Neural crest cell (in vitro differentiated cells): Measurements from ENCODE around the gene PEX19. TPM values are rescaled to one million over a fixed set of nuclear protein-coding genes. Genes with fewer than 3 reads are reported as not detected.

Source experiments
- DNase-seq: peaks from one replicate; pipeline ENCODE4 v3.0.0; 2021; ENCODE audit warnings: low read depth, mixed read lengths, low spot score
- H3K27ac Mint-ChIP-seq: one replicate; pipeline ENCODE4 v1.8.0; 2021; ENCODE audit warnings: mild to moderate bottlenecking, mixed read lengths; ENCODE audit not compliant: unreplicated experiment
- H3K27me3 Mint-ChIP-seq: 2 replicates; pipeline ENCODE4 v1.8.0; 2021; ENCODE audit warnings: low read depth, mild to moderate bottlenecking, mixed read lengths
- H3K36me3 Mint-ChIP-seq: 2 replicates; pipeline ENCODE4 v1.8.0; 2021; ENCODE audit warnings: low read depth, mild to moderate bottlenecking, mixed read lengths
- H3K4me1 Mint-ChIP-seq: 2 replicates; pipeline ENCODE4 v1.8.0; 2021; ENCODE audit warnings: mixed read lengths
- H3K4me3 Mint-ChIP-seq: one replicate; pipeline ENCODE4 v1.8.0; 2021; ENCODE audit warnings: mild to moderate bottlenecking, mixed read lengths
- H3K9me3 Mint-ChIP-seq: 2 replicates; pipeline ENCODE4 v1.8.0; 2021; ENCODE audit warnings: mixed read lengths
- total RNA-seq: library from RNA; stranded (reverse); gene quantifications from 2 replicates; pipeline ENCODE4 v1.2.1, GENCODE V29; 2021
- TF ChIP-seq, protein P1 (sequence below): fragments of 200-600 bp; sonication (generic); conservative IDR thresholded peaks from 2 replicates; pipeline ENCODE4 v1.5.0; 2021; ENCODE audit warnings: antibody characterized with exemption, mild to moderate bottlenecking

The PEX19 gene
- total RNA-seq, 1 donor from 2014 or later: 85.5 TPM

DNA sequence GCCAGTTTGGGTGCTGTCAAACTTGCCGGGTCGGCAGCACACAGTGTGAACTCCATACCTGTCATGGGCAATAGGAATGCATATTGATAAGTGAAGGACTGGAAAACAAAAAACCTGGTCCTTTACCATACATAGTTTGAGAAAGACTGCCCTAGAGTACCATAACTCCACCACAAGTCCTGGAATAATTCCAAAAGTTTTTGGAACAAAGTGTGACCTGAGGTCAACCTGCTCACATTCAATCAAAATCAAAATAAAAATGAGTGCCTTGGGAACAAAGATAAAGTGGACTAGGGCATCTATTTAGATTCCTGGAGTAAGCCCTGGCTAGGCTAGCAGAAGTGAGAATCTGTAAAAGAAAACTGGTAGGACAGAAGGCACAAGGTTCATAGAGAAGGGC is 7.6 kb downstream of the PEX19 start:
- no peak for DNase-seq
- Mint-ChIP-seq H3K36me3 (peaks cover 5% of the 10 kb centered on the region), H3K27ac (no peak overlapping the region), H3K9me3 (no peaks in the 10 kb centered on the region), H3K27me3 (no peaks in the 10 kb centered on the region), H3K4me3 (no peak overlapping the region), H3K4me1 (no peaks in the 10 kb centered on the region)
- TF ChIP-seq, protein P1, sequence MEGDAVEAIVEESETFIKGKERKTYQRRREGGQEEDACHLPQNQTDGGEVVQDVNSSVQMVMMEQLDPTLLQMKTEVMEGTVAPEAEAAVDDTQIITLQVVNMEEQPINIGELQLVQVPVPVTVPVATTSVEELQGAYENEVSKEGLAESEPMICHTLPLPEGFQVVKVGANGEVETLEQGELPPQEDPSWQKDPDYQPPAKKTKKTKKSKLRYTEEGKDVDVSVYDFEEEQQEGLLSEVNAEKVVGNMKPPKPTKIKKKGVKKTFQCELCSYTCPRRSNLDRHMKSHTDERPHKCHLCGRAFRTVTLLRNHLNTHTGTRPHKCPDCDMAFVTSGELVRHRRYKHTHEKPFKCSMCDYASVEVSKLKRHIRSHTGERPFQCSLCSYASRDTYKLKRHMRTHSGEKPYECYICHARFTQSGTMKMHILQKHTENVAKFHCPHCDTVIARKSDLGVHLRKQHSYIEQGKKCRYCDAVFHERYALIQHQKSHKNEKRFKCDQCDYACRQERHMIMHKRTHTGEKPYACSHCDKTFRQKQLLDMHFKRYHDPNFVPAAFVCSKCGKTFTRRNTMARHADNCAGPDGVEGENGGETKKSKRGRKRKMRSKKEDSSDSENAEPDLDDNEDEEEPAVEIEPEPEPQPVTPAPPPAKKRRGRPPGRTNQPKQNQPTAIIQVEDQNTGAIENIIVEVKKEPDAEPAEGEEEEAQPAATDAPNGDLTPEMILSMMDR: no peak

DNA sequence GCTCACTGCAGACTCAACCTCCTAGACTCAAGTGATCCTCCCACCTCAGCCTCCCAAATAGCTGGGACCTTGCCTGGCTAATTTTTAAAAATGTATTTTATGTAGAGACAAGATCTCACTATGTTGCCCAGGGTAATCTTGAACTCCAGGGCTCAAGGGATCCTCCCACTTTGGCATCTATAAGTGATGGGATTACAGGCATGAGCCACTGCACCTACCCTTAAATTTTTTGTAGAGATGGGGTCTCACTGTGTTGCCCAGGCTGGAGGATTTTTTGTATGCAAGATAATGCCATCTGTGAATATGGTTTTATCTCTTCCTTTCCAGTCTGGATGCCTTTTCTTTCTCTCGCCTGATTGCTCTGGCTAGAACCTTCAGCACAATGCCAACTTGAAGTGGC is 13.9 kb downstream of the PEX19 start:
- TF ChIP-seq, protein P1: no peak
- Mint-ChIP-seq H3K9me3 (no peaks in the 10 kb centered on the region), H3K27me3 (peaks cover 19% of the 10 kb centered on the region), H3K27ac (no peak overlapping the region), H3K36me3 (no peaks in the 10 kb centered on the region), H3K4me3 (no peak overlapping the region), H3K4me1 (no peaks in the 10 kb centered on the region)
- no peak for DNase-seq

DNA sequence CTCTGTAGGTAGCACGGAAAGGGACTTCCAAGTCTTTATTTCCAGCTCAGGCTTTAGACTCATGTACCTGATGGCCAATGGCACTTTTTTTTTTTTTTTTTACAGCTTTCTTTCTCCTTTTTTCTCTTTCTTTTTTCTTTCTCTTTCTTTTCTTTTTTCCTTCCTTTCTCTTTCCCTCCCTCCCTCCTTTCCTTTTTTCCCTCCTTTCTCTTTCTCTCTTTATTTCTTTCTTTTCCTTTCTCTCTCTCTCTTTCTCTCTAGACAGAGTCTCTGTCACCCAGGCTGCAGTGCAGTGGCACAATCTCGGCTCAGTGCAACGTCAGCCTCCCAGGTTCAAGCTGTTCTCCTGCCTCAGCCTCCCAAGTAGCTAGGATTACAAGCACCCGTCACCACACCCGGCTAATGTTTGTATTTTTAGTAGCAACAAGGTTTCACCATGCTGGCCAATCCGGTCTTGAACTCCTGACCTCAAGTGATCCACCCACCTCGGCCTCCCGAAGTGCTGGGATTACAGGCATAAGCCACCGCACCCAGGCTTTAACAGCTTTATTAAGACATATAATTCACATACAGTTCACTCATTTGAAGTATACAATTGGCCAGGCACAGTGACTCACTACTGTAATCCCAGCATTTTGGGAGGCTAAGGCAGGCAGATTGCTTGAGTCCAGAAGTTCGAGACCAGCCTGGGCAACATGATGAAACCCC is 17.5 kb downstream of the PEX19 start:
- no peaks in the 10 kb centered on the region for H3K36me3 Mint-ChIP-seq
- TF ChIP-seq, protein P1: no peak
- H3K4me3 Mint-ChIP-seq: peak overlapping the region; percentile 31
- H3K9me3 Mint-ChIP-seq: no peaks in the 10 kb centered on the region
- DNase-seq: no peak
- H3K4me1 Mint-ChIP-seq: peaks cover 6% of the 10 kb centered on the region
- no peak overlapping the region for H3K27ac Mint-ChIP-seq
- peaks cover 33% of the 10 kb centered on the region for H3K27me3 Mint-ChIP-seq

DNA sequence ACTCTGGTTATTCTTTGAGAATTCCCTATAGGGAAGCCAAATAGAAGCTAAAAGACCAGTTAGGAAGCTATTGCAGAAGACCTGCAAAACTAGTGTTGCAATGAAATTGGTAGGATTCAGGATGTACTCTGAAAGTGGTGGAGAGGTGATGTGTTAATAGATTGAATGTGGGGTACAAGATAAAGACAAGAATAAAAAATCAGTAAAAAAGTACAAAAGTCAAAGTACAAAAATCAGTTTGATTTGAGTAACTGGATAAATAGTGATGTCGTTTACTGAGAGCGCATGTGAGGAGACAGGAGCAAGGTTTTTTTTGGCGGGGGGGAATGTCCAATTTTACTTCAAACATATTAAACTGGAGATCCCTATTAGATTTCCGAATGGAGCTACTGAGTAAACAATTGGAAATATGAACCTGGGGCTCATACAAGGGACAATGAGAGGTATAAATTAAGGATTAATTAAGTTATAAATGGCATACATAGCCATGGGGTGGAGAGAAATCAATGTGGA is 20.1 kb downstream of the PEX19 start:
- Mint-ChIP-seq H3K27me3 (peaks cover 33% of the 10 kb centered on the region), H3K27ac (no peak overlapping the region), H3K9me3 (no peaks in the 10 kb centered on the region), H3K36me3 (no peaks in the 10 kb centered on the region), H3K4me1 (peaks cover 27% of the 10 kb centered on the region), H3K4me3 (no peak overlapping the region)
- DNase-seq: no peak
- TF ChIP-seq, protein P1: no peak

DNA sequence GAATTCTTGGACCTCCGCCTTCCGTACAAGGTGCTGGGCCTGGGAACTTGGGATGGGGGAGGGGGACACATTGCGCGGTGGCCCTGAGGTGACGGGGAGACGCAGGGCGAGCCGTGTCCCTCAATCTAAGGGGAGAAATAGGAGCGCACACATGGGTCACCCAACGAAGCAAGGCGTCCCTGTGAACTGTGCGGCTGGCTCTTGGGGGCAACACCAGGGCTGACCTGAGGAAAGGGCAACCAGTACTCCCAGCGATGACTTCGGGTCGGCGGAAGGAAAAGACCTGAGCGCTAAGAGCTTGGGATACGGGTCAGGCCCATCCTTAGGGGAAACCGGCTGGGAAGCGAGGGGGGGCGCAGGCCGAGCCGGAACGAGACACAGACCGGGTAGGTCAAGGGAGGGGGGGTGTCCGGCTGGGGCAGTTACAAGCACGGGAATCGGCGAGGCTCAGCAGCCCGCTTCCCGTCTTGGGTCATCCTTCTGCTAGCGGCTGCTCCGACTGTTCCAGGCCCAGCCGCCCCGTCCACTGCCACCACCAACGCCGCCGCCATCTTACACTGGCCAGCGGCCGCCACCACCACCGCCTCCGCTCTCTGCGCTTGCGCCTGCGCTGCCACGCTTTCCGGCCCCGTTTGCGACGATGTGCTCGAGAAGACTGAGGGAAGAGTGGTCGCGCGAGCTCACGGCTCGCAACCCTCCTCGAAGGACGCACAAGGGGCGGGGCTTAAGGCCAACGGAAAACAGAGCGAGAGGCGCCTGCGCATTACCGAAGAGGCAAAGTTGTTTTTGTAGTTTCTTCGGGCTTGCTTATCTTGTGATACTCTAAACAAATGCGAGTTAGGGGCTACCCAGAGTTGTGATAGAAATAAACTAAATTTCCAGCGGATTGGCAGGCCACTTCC is 22.8 kb downstream of the PEX19 start, which contains the start of gene DCAF8:
Gene DCAF8 (minus strand): TSS at position 657 of the 902 bp plus-strand sequence. CDS start 18,541 bp downstream, outside the sequence.
- H3K36me3 Mint-ChIP-seq: no peaks in the 10 kb centered on the region
- TF ChIP-seq, protein P1: no peak
- peak within 1 kb of the TSS; percentile 100 for H3K4me3 Mint-ChIP-seq
- DNase-seq: peak; percentile 98
- peaks cover 22% of the 10 kb centered on the region for H3K27me3 Mint-ChIP-seq
- peak within 1 kb of the TSS; percentile 99 for H3K27ac Mint-ChIP-seq
- H3K9me3 Mint-ChIP-seq: no peaks in the 10 kb centered on the region
- peaks cover 44% of the 10 kb centered on the region for H3K4me1 Mint-ChIP-seq
